GM19467 (cell line): ENCODE measurements around the gene DNASE1L3.
"Not testable (repeated sequence)": the region's sequence is repeated elsewhere in the genome, so short reads cannot be mapped to it uniquely, and the experiment has no call there.

ENCODE experiments used
- ATAC-seq: cut with Tn5 transposase; IDR thresholded peaks from one replicate; pipeline ENCODE4 v1.9.1; 2021; ENCODE audit warnings: mild to moderate bottlenecking, moderate library complexity; ENCODE audit not compliant: unreplicated experiment

Gene DNASE1L3, protein sequence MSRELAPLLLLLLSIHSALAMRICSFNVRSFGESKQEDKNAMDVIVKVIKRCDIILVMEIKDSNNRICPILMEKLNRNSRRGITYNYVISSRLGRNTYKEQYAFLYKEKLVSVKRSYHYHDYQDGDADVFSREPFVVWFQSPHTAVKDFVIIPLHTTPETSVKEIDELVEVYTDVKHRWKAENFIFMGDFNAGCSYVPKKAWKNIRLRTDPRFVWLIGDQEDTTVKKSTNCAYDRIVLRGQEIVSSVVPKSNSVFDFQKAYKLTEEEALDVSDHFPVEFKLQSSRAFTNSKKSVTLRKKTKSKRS

DNA sequence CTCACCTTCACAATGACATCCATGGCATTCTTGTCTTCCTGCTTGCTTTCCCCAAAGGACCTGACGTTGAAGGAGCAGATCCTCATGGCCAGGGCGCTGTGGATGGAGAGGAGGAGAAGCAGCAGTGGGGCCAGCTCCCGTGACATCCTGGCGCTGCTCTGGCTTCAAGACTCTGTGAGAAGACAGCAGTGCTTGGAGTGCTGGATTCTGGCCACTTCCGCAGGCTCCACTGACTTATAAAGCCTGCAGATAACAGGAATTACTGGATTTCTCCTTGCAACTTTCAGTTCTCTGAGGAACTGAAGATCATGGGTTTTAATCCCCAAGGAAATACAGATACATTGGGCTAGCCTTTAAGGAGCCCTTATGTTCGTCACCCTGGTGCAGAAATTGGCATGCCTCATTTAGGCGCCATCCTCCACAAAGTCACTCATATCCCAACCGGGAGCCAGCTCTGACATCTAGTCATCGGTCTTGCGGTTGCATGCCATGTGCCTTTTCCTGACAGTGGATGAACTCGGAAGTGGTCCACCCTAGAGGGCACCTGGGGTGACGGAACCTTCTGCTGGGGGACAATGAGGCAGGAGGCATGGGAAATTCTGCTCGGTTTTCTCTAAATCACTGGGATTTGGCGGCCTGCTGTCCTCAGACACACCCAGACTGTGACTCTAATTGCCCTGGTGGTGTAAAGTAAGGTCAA is at the start of gene DNASE1L3:
TSS of gene DNASE1L3 (minus strand) at position 212 of the 700 bp plus-strand sequence. CDS start at position 146, 66 bp downstream.
- no peak for ATAC-seq

DNA sequence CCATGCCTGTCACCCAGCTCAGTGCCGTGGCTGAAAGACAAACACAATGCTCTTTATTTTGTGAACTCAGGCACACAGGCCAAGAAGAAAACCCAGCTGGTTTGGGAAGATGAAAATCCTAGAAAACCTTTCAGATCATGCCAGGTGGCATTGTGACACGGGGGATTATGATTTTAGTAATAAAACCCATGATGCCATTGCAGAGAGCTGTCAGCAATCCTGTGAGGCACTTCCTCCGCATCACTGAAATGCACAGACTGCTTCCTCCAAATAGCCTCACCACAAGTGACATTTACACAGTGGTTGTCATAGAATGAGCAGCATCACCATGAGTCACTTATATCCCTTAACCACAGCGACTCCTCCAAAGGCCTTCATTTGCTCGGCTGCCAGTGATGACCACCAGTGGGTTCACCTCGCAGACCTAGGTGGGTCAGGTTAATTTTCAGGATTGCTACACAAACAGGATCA is 49.5 kb upstream of the DNASE1L3 start:
- no peak for ATAC-seq

DNA sequence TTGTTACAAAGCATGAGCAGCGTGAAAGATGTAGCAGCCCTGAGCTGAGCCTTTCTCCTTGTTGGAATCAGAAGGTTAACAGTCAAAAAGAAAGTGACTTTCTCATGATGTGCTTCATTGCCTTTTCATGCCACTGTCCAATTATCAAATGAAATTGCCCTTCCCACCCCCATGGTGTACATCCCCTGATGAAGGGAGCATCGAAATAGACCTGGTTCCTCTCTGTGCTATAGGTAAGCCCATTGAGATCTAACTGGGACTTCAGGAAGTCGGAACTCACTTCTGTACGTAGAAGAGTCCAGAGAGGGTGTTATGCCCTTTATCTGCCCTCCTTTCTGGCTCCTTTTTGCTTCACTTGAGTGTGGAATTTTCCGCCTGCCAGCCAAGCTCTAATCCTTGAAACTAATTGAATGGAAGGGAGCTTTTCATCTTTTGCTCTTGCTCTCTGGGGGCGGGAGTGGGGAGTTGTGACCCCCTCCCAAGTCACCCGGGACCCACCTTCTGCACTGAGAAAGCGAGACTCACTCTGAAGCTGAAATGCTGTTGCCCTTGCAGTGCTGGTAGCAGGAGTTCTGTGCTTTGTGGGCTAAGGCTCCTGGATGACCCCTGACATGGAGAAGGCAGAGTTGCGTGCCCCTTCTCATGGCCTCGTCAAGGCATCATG is 47.8 kb upstream of the DNASE1L3 start:
- ATAC-seq = no peak

DNA sequence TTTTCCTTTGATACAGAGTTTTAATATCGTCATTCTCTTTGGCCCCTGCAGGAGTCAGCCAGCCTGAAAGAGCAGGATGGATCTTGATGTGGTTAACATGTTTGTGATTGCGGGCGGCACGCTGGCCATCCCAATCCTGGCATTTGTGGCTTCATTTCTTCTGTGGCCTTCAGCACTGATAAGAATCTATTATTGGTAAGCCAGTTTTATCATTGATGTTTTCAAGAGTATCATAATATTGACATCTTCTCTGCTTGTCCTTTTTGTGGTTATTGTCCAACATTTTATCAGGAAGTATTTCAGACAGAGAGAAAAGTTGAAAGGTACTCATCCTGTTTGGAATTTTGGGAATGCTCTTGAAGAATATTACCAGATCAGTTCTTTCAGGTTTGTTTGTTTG is 45.7 kb upstream of the DNASE1L3 start:
- ATAC-seq = no peak

DNA sequence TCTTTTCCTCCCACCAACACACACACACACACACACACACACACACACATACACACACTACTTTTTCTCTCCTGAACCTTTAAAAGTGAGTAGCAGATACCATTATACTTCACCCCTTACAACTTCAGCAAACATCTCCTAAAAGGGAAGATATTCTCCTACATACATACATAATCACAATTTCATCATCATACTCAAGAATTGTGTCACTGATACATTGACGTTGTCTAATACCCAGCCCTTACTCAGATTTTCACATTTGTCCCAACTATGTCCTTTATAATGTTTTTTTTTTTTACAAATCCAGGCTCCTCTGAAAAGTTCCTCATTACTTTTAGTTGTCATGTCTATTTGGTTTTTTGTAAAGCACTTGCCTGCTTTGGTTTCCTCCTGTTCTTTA is 45.3 kb upstream of the DNASE1L3 start:
- no peak for ATAC-seq

DNA sequence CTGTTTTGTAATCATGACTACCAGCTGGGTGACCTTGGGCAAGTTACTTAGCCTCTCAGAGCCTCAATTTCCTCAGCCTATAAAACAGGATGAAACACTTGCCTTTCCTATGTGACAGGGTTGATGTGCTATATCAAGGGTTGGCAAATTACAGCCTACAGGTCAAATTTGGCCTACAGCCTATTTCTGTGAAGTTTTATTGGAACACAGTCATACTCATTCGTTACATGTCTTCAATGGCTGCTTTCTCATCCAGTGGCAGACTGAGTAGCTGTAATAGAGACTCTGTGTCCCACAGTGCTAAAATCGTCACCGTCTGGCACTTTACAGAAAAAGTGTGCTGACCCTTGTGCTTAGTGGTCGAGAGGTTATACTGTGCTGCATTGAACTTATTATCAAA is 43.4 kb upstream of the DNASE1L3 start:
- ATAC-seq = no peak

DNA sequence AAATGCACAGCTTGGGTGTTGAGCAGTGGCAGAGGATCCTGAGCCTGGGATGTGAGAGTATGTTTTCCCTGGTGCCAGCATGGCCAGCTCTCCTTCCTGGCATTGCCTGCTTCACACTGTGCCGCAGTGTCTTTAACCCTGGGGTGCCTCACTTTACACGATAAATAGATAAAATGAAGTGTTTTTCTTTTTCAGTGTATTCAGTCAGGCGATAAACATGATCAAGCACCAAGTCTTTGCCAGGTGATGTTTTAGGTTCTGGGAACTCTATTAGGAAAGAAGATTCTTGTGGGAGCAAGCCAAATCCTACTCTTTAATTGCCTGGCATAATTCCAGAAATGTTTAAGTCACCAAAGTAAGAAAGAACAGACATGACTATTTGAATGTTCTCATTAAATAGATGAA is 40.9 kb upstream of the DNASE1L3 start:
- no peak for ATAC-seq

DNA sequence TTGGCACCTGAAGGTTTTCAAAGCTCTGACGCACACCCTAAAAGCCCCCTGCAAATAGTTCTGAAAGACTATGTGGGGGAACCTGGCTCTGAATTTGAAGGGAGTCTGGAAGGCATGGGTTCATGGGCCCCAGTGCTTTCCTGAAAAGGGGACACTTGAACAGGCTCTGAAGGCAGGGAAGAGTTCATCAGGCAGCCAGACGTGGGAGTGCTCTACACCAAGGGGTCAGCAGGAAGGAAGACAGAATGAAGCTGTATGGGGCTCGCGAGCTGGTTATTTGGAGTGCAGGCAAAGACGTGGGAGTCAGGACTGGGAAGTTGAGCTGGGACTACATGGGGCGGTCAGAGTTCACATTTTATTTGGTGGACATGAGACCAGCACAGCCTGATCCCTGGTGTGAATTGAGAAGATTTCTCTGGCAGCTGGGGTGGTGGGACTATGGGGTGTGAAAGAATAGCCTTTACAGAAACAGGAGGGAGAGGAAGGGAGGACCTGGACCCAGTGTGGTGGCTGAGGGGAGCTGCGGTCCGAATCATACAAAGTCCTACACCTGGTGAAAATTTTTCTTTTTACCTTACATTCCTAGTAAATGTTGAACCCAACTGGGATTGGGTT is 39.4 kb upstream of the DNASE1L3 start:
- no peak for ATAC-seq

DNA sequence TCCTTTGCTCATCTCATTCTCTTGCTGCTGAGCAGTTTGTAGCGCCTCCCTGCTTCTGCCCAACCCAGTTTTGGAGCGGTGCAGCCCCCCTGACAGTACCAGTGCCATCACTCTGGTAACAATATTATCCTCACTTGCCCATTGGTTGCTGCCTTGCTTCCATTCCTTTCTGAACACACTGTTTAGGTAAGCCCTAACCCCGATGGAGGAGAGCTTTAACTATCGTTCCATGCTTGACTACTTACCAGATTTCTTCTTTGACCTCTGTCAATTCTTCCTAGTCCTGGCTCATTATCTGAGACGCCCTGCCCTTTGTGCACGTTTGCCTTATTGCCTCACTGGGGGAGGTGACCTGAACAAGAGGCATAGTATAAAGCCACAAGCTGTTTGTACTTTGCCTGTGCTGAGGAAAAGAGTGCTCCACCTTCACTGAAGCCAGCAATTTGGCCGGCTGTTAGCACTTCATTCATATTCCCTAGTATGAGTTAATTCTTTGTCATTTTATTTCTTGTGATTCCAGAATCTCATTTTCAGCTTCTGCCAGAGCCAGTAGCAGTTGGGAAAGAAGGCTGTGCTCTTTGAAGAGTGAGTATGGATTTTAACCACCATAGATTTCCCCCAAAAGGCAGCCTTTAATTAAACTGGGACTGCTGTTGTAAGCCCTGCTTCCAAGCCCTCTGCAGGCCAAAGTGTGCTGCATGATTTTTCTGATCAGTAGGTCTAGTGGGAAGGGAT is 38.8 kb upstream of the DNASE1L3 start:
- ATAC-seq = no peak

DNA sequence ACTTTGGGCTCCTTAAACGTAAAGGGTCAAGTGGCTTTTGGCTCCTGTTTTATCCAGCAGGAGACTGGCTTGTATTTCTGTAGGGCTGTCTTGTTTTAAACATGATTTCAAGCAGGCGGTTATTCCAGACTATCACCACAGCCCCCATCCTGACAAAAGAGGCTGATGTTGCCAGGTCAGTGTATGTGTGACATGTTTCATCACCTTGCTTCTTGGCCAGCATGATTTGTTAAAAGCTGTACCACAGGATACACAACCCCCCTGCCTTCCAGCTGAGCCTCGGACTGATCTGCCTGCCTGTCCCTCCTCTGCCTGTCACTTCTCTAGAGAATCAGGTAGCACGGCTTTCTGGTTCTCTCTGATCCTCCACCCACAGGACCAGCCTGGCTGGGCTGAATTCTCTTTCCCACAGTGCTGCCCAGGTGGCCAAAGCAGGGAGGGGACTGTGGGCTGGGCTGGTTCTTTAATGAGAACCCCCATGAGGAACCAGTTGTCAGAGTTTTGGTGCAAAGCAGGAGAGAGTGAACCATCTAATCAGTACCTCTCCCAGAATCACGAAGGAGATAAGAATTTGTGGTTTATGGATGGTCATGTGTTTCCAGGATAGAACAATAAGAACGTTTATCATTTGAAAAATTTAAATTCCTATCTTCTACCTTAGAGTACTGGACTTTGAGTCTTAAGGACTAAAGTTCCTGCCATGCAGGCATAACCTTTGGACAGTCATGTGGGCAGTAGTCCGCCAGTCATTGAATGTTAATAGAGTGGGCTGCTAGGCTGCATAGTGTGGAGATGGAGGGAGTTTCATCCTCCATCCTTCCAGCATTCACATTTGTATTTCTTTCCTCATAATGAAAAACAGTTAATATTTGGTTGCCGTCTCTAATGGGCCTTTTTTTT is 35.6 kb upstream of the DNASE1L3 start:
- ATAC-seq = no peak

DNA sequence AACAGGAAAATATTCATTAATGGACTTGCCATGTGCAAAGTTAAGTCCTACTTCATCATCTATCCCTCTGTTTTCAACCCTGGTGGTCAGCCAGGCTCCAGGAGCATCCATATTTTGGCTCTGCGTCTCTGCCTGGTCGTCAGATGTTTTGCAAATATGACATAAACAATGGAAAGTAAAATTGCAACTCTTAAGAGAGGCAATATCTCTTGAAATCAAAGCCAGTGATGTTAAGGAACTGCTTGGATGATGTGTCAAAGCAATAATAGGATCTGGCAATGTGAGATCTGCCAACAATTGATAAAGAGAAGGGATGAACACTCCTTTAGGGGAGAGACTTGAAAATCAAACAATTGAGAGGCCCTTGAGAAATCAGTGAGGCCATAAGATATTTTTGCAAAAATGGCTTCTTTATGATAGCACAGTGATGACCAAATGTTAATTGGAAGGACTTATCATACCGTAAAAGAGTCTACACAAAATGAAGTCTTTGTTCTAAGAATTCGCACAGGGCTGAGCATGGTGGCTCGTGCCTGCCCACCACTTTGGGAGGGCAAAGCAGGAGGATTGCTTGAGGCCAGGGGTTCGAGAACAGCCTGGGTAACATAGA is 33.3 kb upstream of the DNASE1L3 start:
- ATAC-seq = no peak

DNA sequence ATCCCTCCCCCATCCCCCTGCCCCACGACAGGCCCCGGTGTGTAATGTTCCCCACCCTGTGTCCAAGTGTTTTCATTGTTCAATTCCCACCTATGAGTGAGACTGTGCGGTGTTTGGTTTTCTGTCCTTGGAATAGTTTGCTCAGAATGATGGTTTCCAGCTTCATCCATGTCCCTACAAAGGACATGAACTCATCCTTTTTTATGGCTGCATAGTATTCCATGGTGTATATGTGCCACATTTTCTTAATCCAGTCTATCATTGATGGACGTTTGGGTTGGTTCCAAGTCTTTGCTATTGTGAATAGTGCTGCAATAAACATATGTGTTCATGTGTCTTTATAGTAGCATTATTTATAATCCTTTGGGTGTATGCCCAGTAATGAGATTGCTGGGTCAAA is 32.1 kb upstream of the DNASE1L3 start:
- not testable (repeated sequence) for ATAC-seq

DNA sequence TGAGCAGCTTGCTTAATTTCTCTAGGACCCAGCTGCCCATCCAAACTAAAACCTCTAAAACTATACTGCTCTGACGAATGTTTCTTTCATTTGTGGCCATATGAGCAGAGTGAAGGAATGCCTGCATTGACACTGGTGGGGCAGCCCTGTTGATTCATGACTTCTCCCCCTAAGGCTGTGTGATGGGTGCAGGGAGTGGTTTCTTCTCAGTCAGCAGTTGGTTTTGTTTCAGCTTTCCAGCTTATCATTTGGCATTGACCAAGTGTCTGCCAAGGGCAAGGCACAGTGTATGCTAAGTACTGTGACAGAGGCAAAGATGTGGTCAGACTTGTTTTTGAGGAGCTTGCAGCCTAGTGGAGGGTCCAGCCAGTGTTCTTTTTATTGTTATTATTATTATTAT is 31.6 kb upstream of the DNASE1L3 start:
- no peak for ATAC-seq

DNA sequence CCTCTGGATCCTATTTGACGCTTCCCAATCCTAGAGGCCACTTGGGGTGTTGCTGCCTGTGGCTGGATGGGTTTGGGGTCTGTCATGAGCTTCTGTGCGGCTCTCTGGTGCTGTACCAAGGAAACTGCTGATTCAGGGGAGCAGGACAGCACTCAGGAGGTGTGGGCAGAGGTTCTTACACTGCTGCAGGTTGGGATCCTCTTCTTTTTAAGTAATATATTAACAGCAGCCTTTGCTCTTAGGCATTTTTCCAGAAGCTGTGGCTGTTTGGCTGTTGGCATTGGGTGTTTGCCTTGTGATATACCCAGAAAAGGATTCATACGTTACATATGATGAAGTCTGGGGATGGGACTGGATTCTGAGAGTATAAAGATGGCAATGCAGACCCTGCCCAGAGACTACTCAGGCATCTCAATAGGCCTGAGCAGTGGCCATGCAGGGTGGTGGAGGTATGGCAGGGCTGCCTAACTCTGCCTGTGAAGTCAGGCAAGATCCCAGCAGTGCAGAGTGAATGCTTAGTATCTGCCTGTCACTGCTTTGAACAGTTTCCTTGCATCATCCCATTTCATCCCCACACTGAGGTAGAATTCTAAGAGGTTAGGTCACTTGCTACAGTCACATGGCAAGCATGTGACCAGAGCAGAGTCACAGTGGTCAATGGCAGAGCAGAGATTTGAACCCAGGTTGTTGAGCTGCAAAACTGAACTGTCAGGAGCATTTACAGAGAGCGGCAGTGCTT is 30.7 kb upstream of the DNASE1L3 start:
- ATAC-seq = no peak

DNA sequence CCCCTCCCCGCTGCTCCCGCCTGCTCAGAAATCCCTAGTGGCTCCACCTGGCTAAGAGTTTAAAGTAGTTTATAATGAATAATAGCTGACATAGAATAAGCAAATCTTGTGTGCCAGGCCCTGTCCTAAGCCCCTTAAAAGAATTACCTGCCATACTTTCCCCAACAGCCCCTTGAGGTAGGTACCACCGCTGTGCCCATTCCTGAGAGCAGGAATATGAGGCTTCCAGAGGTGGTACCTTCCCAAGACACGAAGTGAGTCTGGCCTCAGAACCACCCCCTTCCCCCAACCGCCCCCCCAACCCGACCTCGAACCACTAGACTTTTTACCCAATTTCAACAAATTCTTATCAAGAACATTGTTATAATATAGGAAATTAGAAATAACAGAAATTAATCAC is 28.1 kb upstream of the DNASE1L3 start:
- no peak for ATAC-seq

DNA sequence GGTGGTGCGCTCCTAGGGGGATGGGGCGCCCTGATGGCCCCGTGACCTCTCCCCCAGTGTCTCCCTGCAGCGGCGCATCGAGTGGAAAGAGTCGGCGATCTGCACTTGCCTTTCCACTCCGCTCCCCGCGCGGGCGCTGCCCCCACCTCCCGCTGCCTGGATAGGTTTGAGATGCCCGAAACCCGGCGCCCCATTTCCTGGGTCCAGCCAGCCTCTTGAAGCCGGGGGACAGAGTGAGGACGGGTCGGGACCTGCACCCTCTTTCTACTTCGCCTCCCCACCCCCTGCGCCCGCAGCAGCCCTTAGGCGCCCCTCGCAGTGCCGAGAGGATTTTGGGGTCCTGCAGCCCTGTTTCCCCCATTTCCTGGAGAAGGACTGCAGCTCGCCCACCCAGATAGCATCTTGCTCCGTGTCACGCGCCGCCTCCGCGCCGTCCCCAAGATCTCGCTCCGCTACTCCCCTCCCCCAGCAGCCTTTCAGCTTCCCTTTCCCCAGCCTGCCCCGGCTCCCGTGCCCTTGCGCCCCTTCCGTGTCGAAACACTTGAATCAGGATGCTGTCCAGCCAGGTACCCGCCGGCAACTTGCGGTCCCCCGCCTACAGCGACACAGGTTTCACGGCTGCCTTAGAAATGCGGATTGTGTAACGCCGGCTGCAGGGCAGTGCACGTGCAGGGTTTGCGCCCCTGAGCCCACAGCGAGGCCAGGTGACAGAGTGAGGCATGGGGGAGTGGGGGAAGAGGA is 27.3 kb upstream of the DNASE1L3 start:
- ATAC-seq = peak; percentile 31

DNA sequence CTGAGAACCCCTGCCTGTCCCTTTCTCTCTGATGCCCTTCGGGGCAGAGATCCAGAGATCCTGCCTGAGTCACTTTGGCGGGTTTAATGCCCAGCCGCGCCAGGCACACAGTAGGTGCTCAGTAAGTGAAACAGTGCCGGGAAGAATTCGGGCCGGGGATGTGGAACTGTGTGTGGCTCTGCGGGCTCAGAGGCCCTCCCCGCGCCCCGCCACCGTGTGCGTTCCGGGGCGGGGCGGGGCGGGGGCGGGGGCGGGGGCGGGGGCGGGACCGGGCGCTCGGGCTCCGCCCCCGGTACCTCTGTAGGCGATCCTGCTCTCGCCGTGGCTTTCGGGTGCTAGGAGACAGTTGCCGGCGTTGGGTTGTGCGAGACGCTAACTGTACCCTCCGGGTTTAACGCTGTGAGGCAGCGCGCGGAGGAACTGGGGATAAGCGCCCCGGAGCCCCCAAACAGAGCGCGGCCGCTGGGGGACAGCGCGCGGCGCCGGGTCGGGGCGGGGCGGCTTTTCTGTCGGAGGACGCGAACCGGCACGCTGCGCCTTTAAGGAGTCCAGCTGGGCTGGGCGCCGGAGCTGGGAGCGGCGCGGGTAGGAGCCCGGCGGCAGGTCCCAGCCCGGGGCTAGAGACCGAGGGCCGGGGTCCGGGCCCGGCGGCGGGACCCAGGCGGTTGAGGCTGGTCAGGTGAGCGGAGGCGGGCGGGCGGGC is 26.6 kb upstream of the DNASE1L3 start, which contains the start of gene ABHD6:
TSS of gene ABHD6 (plus strand) at position 555 of the 703 bp plus-strand sequence. CDS start 18,795 bp downstream, outside the sequence.
- ATAC-seq = peak; percentile 72
